Spleen (tissue), 13 donors: ENCODE data around the gene EDRF1. TPM values are rescaled to one million over a fixed set of nuclear protein-coding genes. Genes with fewer than 3 reads are reported as not detected.

ENCODE experiments used
- DNase-seq: peaks from one replicate; pipeline ENCODE4 v3.0.0-alpha.2; 2020
- H3K27ac ChIP-seq, 8 donors: fragments of 200-600 bp; sonication (generic) in 7 of 8; 1 replicate in 4 of 8; 2 replicates in 4 of 8; pipeline versions ENCODE4 v1.5.0 to v1.8.0; 2016 to 2021; ENCODE audit warnings: inconsistent platforms in 4 of 8, mild to moderate bottlenecking in 4 of 8, moderate library complexity in 1 of 8
- H3K27me3 ChIP-seq, 7 donors: fragments of 200-600 bp; sonication (generic) in 6 of 7; replicated peaks in 1 of 7; 1 replicate in 4 of 7; 2 replicates in 3 of 7; pipeline versions ENCODE4 v1.5.0 to v1.8.0; 2016 to 2021; ENCODE audit warnings: inconsistent platforms in 3 of 7, mild to moderate bottlenecking in 1 of 7
- H3K36me3 ChIP-seq, 6 donors: fragments of 200-600 bp; sonication (generic) in 5 of 6; 1 replicate in 4 of 6; 2 replicates in 2 of 6; pipeline versions ENCODE4 v1.5.0 to v1.8.0; 2016 to 2021; ENCODE audit warnings: inconsistent platforms in 2 of 6
- H3K4me1 ChIP-seq, 6 donors: fragments of 200-600 bp; sonication (generic) in 5 of 6; 1 replicate in 3 of 6; 2 replicates in 3 of 6; pipeline versions ENCODE4 v1.5.0 to v1.8.0; 2016 to 2021; ENCODE audit warnings: inconsistent platforms in 3 of 6
- H3K4me3 ChIP-seq, 8 donors: fragments of 200-600 bp; sonication (generic) in 7 of 8; 1 replicate in 4 of 8; 2 replicates in 4 of 8; pipeline versions ENCODE4 v1.5.0 to v1.8.0; 2016 to 2021; ENCODE audit warnings: inconsistent platforms in 4 of 8, mild to moderate bottlenecking in 4 of 8, moderate library complexity in 2 of 8
- H3K9me3 ChIP-seq, 8 donors: fragments of 200-600 bp; sonication (generic) in 7 of 8; 1 replicate in 4 of 8; 2 replicates in 4 of 8; pipeline versions ENCODE4 v1.5.0 to v1.8.0; 2016 to 2021; ENCODE audit warnings: inconsistent platforms in 4 of 8
- POLR2A ChIP-seq, 3 donors: fragments of 450-650 bp; IDR thresholded peaks; one replicate each; pipeline ENCODE4 v1.5.1; 2017; ENCODE audit warnings: antibody characterized with exemption in 3 of 3, mild to moderate bottlenecking in 1 of 3
- POLR2AphosphoS5 ChIP-seq, 3 donors: sonication (generic); formaldehyde crosslinking; IDR thresholded peaks; one replicate each; pipeline ENCODE4 v1.5.1; 2017; ENCODE audit warnings: antibody characterized with exemption in 3 of 3
- WGBS, 5 donors: extraction: QIAGEN DNeasy Blood & Tissue Kit in 3 of 5; methylation state at CpG; one replicate each; pipeline versions ENCODE4 v1.1.5 to v1.1.7; 2013 to 2018; 5-methylcytosine and 5-hydroxymethylcytosine counted together
- intact Hi-C: fragments of 100-400 bp; cut with DNase I; formaldehyde crosslinking; loops from one replicate; pipeline ENCODE4 v1.15.0; 2023; ENCODE audit warnings: low total_unique reads
- long read RNA-seq, 2 donors: transcript quantifications; one replicate each; lab custom pipeline, GENCODE V29; 2026
- polyA plus RNA-seq, 3 donors: library from polyadenylated mRNA; stranded (reverse); fragments of 200-250 nt; gene quantifications; one replicate each; pipeline ENCODE4 v1.2.1, GENCODE V29; 2013
- total RNA-seq, 7 donors: library from RNA; depleted of rRNA in 3 of 7; stranded (reverse); fragments of >200 nt in 3 of 7; fragmentation: NEBNext Ultra II Directional in 4 of 7; extraction: Animal tissue kit (Norgen Biotek cat#: 25700) in 4 of 7; gene quantifications; one replicate each; pipeline versions ENCODE4 v1.1.0 to v1.2.1, GENCODE V29; 2016 to 2021
- TF ChIP-seq, protein P1 (sequence below), 11 experiments: fragments of 200-600 bp in 7 of 11; fragments of 450-650 bp in 4 of 11; sonication (generic) in 4 of 11; IDR thresholded peaks in 8 of 11; conservative IDR thresholded peaks in 3 of 11; 1 replicate in 7 of 11; 2 replicates in 4 of 11; pipeline versions ENCODE4 v1.4.0 to v1.8.0; 2016 to 2021; ENCODE audit warnings: antibody characterized with exemption in 11 of 11, inconsistent platforms in 4 of 11, mild to moderate bottlenecking in 1 of 11
- donor health status: healthy with polysubstance abuse.
- donor health status: DM: no; HTN: no; CAD: no; lungs with moderate emphysema.
- donor health status: DM: no; HTN: no; CAD: no.
- donor health status: Bipolar disorder and iron deficiency.
- donor health status: healthy.
- donor health status: DM: no; HTN: no; CAD: no.
- donor health status: DM: yes; HTN: yes; CAD: no.

EDRF1 gene, protein sequence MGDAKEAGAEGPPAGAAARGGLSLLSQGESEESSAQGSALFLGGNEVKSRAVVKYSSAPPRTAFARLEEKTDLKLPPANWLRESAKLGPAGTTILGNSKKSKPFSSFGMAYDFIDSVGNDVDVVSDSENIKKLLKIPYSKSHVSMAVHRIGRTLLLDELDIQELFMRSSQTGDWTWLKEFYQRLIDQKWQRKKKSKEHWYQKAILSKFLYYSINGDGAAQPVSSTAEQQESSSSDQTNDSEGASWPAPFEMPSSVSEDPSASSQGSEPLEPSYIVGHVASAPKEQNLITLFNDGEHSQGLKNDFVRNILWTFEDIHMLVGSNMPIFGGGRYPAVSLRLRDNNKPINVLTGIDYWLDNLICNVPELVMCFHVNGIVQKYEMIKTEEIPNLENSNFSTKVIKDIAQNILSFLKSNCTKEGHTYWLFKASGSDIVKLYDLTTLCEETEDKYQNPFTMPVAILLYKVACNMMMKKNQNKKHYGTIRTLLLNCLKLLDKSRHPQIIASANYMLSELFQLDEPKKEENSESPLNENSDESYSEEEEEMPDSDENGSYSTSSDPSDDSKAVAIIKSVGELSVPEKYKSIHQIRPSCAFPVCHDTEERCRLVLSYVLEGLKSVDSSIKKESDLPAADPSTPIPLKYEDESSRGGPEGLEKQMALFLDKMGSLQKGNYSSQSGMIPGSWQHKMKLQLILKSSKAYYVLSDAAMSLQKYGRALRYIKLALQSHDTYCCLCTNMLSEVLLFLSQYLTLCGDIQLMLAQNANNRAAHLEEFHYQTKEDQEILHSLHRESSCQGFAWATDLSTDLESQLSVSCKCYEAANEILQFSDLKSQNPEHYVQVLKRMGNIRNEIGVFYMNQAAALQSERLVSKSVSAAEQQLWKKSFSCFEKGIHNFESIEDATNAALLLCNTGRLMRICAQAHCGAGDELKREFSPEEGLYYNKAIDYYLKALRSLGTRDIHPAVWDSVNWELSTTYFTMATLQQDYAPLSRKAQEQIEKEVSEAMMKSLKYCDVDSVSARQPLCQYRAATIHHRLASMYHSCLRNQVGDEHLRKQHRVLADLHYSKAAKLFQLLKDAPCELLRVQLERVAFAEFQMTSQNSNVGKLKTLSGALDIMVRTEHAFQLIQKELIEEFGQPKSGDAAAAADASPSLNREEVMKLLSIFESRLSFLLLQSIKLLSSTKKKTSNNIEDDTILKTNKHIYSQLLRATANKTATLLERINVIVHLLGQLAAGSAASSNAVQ
- total RNA-seq (10 to 100 TPM; 30.1 to 47.5 (median 36.5) TPM), polyA plus RNA-seq (10 to 100 TPM; 17.8 to 35.4 (median 24.2) TPM)
- long read RNA-seq, donor 1, partial matches to known transcripts, result 5 of 5 reads
- long read RNA-seq, donor 1, other reads (novel, unspliced or antisense), result 0 of 5 reads
- long read RNA-seq, donor 2, full-length matches to known transcripts, result 1 of 1 reads
- long read RNA-seq, donor 2, partial matches to known transcripts, result 0 of 1 reads
- long read RNA-seq, donor 2, other reads (novel, unspliced or antisense), result 0 of 1 reads

DNA sequence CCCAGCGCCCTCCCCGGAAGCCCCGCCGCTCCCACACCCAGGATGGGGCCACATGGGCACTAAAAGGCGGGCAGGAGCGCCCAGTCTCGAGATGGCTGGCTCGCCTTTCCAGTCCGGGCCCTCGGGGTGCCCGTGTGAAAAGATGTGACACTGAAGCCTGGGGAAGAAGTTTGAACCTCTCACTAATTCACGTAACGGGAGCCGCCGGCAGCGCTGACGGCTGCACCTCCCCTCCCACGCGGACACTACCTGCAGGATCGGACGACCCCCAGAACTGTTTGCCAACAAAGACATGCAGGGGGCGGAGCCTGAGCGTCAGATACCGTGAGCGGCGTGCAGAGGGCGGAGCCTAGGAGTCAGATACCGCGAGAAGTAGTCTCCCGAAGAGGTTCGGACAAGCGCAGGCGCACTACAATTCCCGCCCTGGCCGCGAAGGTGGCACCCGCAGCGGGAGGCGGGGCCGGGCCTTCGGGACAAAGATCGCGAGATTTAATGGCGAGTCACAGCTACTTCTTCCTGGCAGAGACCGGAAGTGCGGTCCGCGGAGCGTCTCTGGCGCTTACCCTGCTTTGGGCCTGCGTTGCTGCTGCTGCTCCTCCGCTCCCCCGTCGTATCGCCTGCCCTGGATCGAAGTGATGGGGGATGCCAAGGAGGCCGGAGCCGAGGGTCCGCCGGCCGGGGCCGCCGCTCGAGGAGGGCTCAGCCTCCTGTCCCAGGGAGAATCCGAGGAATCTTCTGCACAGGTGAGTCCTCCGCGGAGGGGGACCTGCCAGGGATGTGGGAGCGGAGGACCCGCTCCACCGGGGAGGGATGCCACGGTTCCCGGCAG, at the start of gene EDRF1:
EDRF1 (plus strand) TSS at position 537 of the 829 bp plus-strand sequence; CDS start at position 636, 99 bp downstream.
- Histone ChIP-seq H3K27ac (peak within 1 kb of the TSS; percentile 76 to 95 (median 91)), H3K9me3 (peaks cover 0 to 25% (median 14%) of the 10 kb centered on the region in 8 donors), H3K4me1 (peaks cover 14 to 38% (median 28%) of the 10 kb centered on the region in 6 donors), H3K4me3 (peak within 1 kb of the TSS; percentile 40 to 98 (median 85)), H3K27me3 (no peaks in the 10 kb centered on the region), H3K36me3 (peaks cover 0 to 34% (median 26%) of the 10 kb centered on the region in 6 donors)
- TF ChIP-seq POLR2A (IDR thresholded peaks at IDR 0.05) (peak in 1 of 3 donors; percentile 33), POLR2AphosphoS5 (IDR thresholded peaks at IDR 0.05) (peak; percentile 96)
- TF ChIP-seq, protein P1, sequence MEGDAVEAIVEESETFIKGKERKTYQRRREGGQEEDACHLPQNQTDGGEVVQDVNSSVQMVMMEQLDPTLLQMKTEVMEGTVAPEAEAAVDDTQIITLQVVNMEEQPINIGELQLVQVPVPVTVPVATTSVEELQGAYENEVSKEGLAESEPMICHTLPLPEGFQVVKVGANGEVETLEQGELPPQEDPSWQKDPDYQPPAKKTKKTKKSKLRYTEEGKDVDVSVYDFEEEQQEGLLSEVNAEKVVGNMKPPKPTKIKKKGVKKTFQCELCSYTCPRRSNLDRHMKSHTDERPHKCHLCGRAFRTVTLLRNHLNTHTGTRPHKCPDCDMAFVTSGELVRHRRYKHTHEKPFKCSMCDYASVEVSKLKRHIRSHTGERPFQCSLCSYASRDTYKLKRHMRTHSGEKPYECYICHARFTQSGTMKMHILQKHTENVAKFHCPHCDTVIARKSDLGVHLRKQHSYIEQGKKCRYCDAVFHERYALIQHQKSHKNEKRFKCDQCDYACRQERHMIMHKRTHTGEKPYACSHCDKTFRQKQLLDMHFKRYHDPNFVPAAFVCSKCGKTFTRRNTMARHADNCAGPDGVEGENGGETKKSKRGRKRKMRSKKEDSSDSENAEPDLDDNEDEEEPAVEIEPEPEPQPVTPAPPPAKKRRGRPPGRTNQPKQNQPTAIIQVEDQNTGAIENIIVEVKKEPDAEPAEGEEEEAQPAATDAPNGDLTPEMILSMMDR (IDR thresholded peaks at IDR 0.05 in 8 of 11, conservative IDR thresholded peaks at IDR 0.05 in 3 of 11), result peak in 5 of 11 experiments; percentile 29 to 67 (median 48)
- 0 to 1% (median 0%) methylated on average over 42 to 72 of the region's 72 CpGs for whole genome bisulfite sequencing, 5 donors
- intact Hi-C loops, result loop anchor here (10.0 kb wide), 1 partner anchor 105 kb away; the partner anchor contains the start of genes BCCIP and UROS
- peak; percentile 99 for DNase-seq

DNA sequence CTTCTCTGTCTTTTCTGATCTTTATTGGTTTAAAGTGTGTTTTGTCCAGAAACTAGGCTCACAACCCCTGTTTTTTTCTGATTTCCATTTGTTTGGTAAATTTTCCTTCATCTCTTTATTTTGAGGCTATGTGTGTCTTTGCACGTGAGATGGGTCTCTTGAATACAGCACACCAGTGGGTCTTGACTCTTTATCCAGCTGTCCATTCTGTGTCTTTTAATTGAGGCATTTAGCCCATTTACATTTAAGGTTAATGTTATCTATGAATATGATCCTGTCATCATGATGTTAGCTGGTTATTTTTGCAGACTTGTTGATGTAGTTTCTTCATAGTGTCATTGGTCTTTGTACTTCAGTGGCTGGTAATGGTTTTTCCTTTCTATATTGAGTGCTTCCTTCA, 46.6 kb upstream of the EDRF1 start:
- DNase-seq, result no peak
- Histone ChIP-seq H3K4me3 (no peak overlapping the region), H3K4me1 (no peaks in the 10 kb centered on the region), H3K27ac (no peak overlapping the region), H3K9me3 (peaks cover 3 to 61% (median 49%) of the 10 kb centered on the region in 8 donors), H3K27me3 (peaks cover 0 to 6% (median 0%) of the 10 kb centered on the region in 7 donors), H3K36me3 (no peaks in the 10 kb centered on the region)
- intact Hi-C loops, result no loop called here
- 65 to 96% (median 89%) methylated on average over 1 of the region's 1 CpG for WGBS, 5 donors
- TF ChIP-seq, protein P1 (IDR thresholded peaks at IDR 0.05 in 8 of 11, conservative IDR thresholded peaks at IDR 0.05 in 3 of 11), result no peak

DNA sequence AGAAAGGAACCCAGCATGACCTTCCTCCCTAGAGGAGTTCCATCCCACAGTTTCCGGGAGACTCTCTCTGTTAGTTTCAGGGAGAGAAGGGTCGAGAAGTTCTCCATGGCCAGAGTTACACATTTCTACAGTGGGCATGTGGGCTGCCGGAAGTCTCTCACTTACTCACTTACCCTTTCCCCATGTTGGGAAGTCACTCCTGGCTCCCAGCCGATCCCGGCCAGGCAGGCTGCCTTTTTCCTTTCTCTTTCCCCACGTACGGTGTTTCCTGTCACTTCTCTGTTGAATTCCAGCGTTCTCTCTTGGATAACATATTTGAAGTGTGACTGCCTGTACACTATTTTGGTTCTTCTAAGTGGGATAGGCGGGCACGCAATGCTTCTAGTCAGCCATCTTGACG, 40.1 kb upstream of the EDRF1 start:
- WGBS, 5 donors, result 63 to 78% (median 68%) methylated on average over 11 of the region's 11 CpGs
- peaks cover 0 to 24% (median 0%) of the 10 kb centered on the region in 7 donors for H3K27me3 ChIP-seq
- H3K4me3 ChIP-seq, result no peak overlapping the region
- no peak overlapping the region for H3K27ac ChIP-seq
- intact Hi-C loops, result no loop called here
- no peaks in the 10 kb centered on the region for H3K36me3 ChIP-seq
- peaks cover 3 to 49% (median 39%) of the 10 kb centered on the region in 8 donors for H3K9me3 ChIP-seq
- TF ChIP-seq, protein P1 (IDR thresholded peaks at IDR 0.05 in 8 of 11, conservative IDR thresholded peaks at IDR 0.05 in 3 of 11), result no peak
- no peak for TF ChIP-seq POLR2AphosphoS5 (IDR thresholded peaks at IDR 0.05)
- no peak for TF ChIP-seq POLR2A (IDR thresholded peaks at IDR 0.05)
- H3K4me1 ChIP-seq, result no peaks in the 10 kb centered on the region
- no peak for DNase-seq
